Naive thymus-derived CD8-positive, alpha-beta T cell (primary cell): ENCODE measurements around the gene SRC. TPM values are rescaled to one million over a fixed set of nuclear protein-coding genes. Genes with fewer than 3 reads are reported as not detected.
A peak's percentile ranks its signal among the peaks of the same experiment; 100 is the strongest.

Source experiments
- ATAC-seq, 2 donors: fragments of 150-1000 bp; cut with Tn5 transposase in 1 of 2; sonication (Bioruptor Pico), chemical (Tn5 transposase) in 1 of 2; 1 replicate in 1 of 2; 2 replicates in 1 of 2; pipeline ENCODE4 v1.10.0; 2021; ENCODE audit warnings: mild to moderate bottlenecking in 2 of 2, moderate library complexity in 2 of 2
- POLR2A ChIA-PET: fragments of 350-600 bp; sonication (Branson Sonifier 250); formaldehyde crosslinking; loops from one replicate; lab custom pipeline; 2021; ENCODE audit warnings: antibody characterized with exemption; lab: Charles Lee
- DNase-seq, 10 donors: peaks; one replicate each; pipeline versions ENCODE4 v3.0.0 to v3.0.0-alpha.2; 2020 to 2022
- H3K27ac Mint-ChIP-seq, 10 donors: one replicate each; pipeline ENCODE4 v1.8.0; 2020 to 2022; ENCODE audit warnings: mild to moderate bottlenecking in 10 of 10, mixed read lengths in 10 of 10, moderate library complexity in 4 of 10, inconsistent platforms in 1 of 10
- H3K27me3 Mint-ChIP-seq, 5 donors: one replicate each; pipeline ENCODE4 v1.8.0; 2021 to 2022; ENCODE audit warnings: mixed read lengths in 5 of 5
- H3K36me3 Mint-ChIP-seq, 3 donors: one replicate each; pipeline ENCODE4 v1.8.0; 2020 to 2022; ENCODE audit warnings: mixed read lengths in 3 of 3, mild to moderate bottlenecking in 2 of 3, inconsistent platforms in 1 of 3
- H3K4me1 Mint-ChIP-seq, 4 donors: one replicate each; pipeline ENCODE4 v1.8.0; 2021 to 2022; ENCODE audit warnings: mixed read lengths in 4 of 4
- H3K4me3 Mint-ChIP-seq, 10 donors: one replicate each; pipeline ENCODE4 v1.8.0; 2020 to 2022; ENCODE audit warnings: mild to moderate bottlenecking in 10 of 10, mixed read lengths in 10 of 10, moderate library complexity in 6 of 10, inconsistent platforms in 1 of 10
- H3K9me3 Mint-ChIP-seq, 9 donors: one replicate each; pipeline ENCODE4 v1.8.0; 2020 to 2022; ENCODE audit warnings: mixed read lengths in 9 of 9, mild to moderate bottlenecking in 3 of 9, inconsistent platforms in 1 of 9, moderate library complexity in 1 of 9
- polyA plus RNA-seq, 3 donors: library from polyadenylated mRNA; unstranded; fragments of 300-500 nt; fragmentation: Illumina TruSeq; gene quantifications; one replicate each; pipeline ENCODE4 v1.2.3, GENCODE V29; 2021
- total RNA-seq, 8 experiments: library from RNA in 2 of 8; stranded (reverse) in 2 of 8; gene quantifications; one replicate each; pipeline ENCODE4 v1.2.3 and lab custom pipeline; 2021 to 2026

SRC gene
- total and polyA plus RNA-seq, 5 experiments from 2014 or later = 0.07 to 2.4 (median 0.60) TPM; not detected in 2

DNA sequence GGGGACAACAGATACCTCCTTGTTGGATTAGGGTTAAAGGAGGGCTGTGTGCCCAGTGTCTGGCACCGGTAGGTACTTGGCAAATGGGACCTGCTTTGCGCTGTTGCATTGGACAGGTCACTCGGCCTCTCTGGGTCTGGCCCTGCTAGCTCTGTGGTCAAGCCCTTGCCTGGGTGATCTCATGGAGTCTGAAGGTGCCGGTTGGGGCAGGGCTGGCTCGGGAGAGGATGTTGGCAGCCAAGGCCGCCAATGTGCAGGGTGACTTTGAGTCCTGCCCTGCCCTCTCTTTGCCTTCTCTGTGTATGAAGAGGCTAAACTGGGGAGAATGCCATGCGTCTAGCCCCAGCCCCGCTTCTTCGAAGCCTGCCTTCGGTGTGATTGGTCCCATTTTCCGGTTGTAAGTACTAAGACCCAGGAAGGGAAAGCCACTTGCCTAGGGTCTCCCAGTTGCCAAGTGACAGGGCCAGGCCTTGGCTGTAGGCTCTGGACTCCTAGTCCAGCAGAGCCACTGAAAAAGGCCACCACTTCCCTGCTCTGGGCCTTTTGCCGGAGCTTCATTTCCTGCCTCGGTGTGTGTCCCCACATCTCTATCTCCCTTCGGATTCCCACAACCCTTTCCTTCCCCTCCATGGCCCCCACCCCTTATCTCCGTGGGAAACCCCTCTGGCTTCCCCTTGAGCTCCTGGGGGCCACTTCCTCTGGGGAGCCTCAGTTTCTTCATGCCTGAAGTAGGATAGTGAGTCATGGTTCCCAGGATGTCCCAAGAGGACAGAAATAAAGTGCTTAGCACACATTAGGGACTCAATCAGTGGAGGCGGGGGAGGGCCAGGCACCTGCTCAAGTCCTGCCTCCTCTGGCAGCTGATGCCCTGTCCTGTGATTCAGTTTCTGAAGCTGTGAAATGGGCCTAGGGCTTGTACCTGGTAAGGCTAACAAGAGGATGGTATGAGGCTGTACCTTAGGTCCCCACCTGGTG lies 3.9 kb downstream of the SRC start:
- Mint-ChIP-seq H3K4me3 (peak overlapping the region in 1 of 10 donors; percentile 32), H3K9me3 (no peaks in the 10 kb centered on the region), H3K4me1 (peaks cover 3 to 12% (median 7%) of the 10 kb centered on the region in 4 donors), H3K27me3 (no peaks in the 10 kb centered on the region), H3K27ac (no peak overlapping the region), H3K36me3 (no peaks in the 10 kb centered on the region)
- ATAC-seq = no peak
- DNase-seq = peak in 1 of 10 donors; percentile 37
- POLR2A ChIA-PET = no interaction called here

DNA sequence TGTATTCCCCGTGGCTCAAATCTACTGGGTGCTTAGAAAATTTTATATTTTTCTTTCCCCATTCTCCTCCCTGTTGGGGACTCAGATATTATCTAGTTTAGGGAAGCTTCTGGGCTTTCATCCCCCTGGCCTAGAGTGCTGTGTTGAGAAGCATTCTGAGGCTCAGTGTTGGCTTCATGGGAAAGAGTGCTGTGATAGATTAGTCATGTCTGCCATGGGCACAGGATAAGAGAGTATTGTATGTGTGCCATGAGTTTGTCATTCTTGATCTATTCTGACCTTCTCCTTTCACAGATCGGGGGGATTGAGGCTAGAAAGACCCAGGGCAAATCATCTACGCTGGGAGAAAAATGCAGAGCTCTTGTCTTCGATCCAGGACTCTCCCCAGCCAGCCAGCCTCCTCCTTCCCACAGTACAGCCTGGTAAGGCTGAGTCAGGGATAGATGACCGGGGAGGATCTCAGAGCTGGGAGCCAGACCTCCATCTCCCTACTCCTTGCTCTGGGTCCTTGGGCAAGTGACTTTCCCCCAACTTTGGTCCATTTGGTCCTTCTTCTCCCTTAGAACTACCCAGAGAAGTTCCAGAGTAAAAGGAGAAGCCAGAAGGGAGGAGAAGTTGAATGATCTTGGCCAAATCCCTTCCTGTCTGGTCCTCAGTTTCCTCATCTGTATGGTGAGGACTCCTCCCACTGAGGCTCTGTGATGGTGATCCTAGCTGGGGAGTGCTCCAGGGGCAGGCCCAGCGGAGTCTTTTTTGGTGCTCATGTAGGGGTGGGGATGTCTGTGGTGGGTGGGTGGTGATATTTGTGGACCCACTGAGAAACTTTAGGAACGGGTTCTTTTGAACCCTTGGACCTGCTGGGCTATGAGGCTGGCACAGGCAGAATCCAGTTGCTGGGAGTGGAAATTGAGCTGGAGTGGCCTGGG lies 5.0 kb downstream of the SRC start:
- DNase-seq (no peak), ATAC-seq (no peak)
- Mint-ChIP-seq H3K27ac (no peak overlapping the region), H3K36me3 (no peaks in the 10 kb centered on the region), H3K4me3 (no peak overlapping the region), H3K4me1 (peaks cover 0 to 4% (median 2%) of the 10 kb centered on the region in 4 donors), H3K9me3 (no peaks in the 10 kb centered on the region), H3K27me3 (no peaks in the 10 kb centered on the region)
- POLR2A ChIA-PET = no interaction called here

DNA sequence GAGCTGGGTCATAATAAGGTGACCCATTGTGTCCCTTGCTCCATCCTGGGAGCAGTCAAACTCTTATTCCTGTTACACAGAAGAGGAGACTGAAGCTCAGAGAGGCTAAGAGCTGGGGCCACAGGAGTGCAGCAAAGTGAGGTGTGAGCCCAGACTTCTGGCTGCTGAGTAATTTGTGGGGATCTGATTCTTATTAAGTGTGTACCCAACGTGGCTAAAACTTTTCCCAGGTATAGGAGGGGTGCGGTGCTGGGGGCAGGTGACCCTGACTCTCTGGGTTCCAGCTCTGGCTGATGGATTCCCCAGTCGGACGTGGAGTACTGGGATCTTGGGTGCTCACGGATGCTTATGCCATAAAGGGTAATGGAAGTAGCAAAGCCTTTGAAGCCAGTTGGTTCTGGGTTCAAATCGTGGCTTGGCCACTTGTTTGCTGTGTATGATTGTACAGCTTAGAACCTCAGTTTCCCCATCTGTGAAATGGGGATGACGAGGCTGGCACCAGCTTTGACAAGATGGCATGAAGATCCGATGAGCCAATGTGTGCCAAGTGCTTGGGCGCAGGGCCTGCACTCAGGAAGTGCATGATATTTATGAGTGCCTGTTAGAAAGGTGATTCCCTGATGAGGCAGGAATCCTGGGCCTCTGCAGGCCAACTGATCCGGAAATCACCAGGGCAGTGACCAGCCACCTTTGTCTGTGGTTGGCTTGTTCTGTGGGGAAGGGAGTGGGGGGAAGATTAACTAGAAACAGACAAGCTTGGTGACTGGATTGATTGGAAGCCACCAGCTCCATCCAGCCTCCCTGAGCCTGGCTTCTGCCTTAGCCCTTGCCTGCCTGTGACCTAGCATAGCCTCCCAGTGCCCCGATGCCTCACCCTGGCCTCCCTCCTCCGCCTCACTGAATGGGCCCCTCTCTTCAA lies 6.0 kb downstream of the SRC start:
- peak overlapping the region in 1 of 10 donors; percentile 29 for H3K27ac Mint-ChIP-seq
- no peak overlapping the region for H3K4me3 Mint-ChIP-seq
- ATAC-seq = no peak
- no peak for DNase-seq
- H3K9me3 Mint-ChIP-seq = no peaks in the 10 kb centered on the region
- H3K4me1 Mint-ChIP-seq = peaks cover 0 to 10% (median 2%) of the 10 kb centered on the region in 4 donors
- POLR2A ChIA-PET = no interaction called here
- H3K27me3 Mint-ChIP-seq = peaks cover 0 to 1% (median 0%) of the 10 kb centered on the region in 5 donors
- no peaks in the 10 kb centered on the region for H3K36me3 Mint-ChIP-seq

DNA sequence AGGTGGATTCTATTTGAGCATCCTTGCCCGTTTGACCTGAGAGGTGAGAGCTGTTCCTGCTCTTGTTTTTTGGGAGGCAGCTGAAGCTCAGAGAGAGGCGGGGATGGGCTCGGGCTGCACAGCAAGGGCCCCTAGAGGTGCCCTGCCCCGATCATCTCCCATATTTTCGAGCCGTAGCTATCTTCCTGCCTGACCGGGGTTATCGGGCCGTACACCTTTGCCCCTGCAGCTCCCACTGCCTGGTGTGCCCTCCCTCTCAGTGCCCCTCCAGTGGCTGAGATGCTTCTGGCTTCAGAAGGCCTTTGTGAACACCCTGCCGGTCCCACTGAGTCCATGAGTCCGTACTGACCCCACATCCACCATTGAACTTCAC lies 6.7 kb downstream of the SRC start:
- no peaks in the 10 kb centered on the region for H3K36me3 Mint-ChIP-seq
- POLR2A ChIA-PET = no interaction called here
- H3K9me3 Mint-ChIP-seq = no peaks in the 10 kb centered on the region
- no peak overlapping the region for H3K4me3 Mint-ChIP-seq
- peak overlapping the region in 2 of 10 donors; percentile 11 to 47 for H3K27ac Mint-ChIP-seq
- DNase-seq (no peak), ATAC-seq (no peak)
- H3K4me1 Mint-ChIP-seq = peaks cover 0 to 14% (median 2%) of the 10 kb centered on the region in 4 donors
- peaks cover 0 to 1% (median 0%) of the 10 kb centered on the region in 5 donors for H3K27me3 Mint-ChIP-seq

DNA sequence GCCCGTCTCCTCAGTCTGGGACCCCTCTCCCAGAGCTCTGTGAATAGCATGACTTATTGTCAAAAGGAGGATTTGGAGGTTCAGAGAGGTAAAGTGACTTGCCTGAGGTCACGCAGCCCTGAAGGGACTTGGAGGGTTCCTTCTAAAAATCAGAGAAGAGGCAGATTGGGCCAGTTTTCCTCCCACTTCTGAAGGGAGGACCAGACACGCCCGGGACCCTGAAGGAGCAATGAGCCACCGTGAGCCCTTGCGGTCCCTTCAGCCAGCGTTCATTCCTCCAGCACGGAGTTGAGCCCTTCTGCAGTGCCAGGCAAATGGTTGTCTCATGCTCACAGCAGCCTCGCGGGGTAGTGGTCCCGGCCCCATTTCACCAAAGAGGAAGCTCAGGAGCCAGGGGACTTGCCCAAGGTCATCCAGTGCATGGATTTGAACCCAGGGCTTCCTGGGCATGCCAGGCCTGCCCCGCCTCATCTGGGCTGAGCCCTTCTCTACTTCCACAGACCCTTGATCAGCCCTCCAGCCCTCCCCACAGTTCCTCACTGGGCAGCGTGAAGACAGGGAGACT lies 7.4 kb downstream of the SRC start:
- ATAC-seq = no peak
- Mint-ChIP-seq H3K4me1 (peaks cover 0 to 16% (median 2%) of the 10 kb centered on the region in 4 donors), H3K27ac (peak overlapping the region in 1 of 10 donors; percentile 37), H3K27me3 (peaks cover 0 to 1% (median 0%) of the 10 kb centered on the region in 5 donors), H3K36me3 (no peaks in the 10 kb centered on the region), H3K9me3 (no peaks in the 10 kb centered on the region), H3K4me3 (no peak overlapping the region)
- DNase-seq = no peak
- POLR2A ChIA-PET = no interaction called here

DNA sequence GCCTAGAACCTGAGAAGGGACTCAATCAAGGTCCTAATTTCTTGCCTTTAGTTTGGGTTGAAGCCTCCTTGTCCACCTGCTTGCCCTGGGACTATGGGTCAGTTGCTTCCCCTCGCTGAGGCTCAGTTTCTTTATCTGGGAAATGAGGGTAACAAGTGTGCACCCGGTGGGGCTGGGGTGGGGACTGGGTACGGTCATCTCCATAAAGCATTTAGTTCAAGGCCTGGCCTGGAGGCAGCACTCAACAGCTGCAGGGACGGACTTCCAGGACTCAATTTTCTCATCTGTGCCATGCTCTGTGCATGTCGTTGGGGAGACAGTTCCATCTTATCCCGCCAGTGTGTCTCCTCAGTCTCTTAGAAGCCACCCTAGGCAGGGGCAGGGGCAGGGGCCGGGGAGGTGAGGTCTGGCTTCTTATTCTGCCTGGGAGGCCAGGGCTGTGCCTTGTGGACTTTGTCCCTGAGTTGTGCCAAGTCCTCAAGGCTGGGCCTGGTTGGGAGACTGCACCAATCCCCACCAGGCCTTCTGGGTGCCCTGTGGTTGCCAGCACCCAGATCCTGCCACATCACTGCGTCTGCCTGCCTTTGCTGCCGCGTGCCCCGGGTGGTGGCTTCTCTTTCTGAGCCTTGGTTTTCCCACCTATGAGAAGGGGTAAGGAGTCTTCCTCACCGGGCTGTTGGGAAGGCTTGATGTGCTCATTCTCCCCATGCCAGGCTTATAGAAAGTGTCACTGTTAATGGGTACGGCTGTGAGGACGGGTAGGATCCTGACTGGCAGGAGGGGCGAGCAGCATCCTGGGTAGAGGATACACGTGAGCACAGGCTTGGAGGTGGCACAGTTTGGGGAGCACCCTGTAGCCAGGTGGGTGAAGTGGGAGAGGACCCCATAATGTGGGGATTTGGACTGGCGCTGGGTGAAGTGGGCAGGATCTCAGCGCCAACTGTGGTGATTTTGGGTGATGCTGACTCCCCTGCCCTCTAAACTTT lies 8.6 kb downstream of the SRC start:
- POLR2A ChIA-PET = no interaction called here
- H3K4me1 Mint-ChIP-seq = peaks cover 0 to 16% (median 2%) of the 10 kb centered on the region in 4 donors
- DNase-seq (no peak), ATAC-seq (no peak)
- H3K27ac Mint-ChIP-seq = no peak overlapping the region
- peaks cover 0 to 1% (median 0%) of the 10 kb centered on the region in 5 donors for H3K27me3 Mint-ChIP-seq
- H3K36me3 Mint-ChIP-seq = no peaks in the 10 kb centered on the region
- no peaks in the 10 kb centered on the region for H3K9me3 Mint-ChIP-seq
- no peak overlapping the region for H3K4me3 Mint-ChIP-seq

DNA sequence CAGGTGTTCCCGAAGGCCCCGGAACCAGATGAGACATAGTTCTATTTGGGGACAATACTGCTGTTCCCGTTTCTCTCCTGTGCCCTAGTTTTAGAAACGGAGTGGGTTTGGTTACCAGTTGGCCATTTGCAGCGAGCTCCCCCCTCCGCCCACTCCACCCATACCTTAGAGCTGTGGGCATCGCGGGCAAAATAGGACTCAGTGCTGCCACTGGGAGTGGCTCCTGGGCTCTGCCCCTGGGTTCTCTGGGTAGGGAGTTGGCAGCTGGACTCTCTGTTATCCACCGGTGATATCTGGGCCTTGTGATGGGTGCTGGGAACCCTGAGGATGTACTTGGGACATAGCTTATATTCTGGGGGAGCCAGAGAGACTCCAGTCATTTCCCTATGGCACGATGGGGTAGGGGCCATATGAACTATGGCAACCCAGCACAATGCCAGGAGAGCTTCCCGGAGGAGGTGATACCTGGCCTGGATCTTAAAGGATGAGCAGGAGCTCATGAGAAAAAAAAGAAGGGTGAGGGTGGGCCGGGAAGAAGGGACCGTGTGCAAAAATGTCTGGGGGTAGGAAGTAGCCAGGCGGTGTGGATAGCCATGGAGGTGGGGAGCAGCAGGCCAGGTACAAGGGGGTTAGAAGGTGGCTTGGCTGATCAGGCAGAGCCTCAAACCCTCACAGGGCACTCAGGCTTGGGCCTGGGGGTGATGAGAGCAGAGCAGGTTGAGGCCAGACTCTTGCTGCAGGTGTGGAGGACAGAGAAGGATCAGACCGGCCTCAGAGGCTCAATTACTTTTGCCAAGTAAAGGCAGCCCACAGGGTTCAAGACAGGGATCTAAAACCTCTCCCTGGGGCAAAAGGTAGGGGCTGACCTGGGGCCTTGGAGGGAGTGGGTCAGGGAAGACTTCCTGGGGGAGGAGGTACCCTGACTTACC lies 9.6 kb downstream of the SRC start:
- peaks cover 0 to 14% (median 2%) of the 10 kb centered on the region in 4 donors for H3K4me1 Mint-ChIP-seq
- H3K27me3 Mint-ChIP-seq = peaks cover 0 to 1% (median 0%) of the 10 kb centered on the region in 5 donors
- H3K4me3 Mint-ChIP-seq = peak overlapping the region in 1 of 10 donors; percentile 24
- no peaks in the 10 kb centered on the region for H3K9me3 Mint-ChIP-seq
- POLR2A ChIA-PET = interaction anchor here (0.6 kb wide), 1 partner anchor 86 kb away, joined by 6 read pairs; no protein-coding TSS in a partner anchor
- no peaks in the 10 kb centered on the region for H3K36me3 Mint-ChIP-seq
- DNase-seq (no peak), ATAC-seq (no peak)
- H3K27ac Mint-ChIP-seq = peak overlapping the region in 2 of 10 donors; percentile 41 to 70

DNA sequence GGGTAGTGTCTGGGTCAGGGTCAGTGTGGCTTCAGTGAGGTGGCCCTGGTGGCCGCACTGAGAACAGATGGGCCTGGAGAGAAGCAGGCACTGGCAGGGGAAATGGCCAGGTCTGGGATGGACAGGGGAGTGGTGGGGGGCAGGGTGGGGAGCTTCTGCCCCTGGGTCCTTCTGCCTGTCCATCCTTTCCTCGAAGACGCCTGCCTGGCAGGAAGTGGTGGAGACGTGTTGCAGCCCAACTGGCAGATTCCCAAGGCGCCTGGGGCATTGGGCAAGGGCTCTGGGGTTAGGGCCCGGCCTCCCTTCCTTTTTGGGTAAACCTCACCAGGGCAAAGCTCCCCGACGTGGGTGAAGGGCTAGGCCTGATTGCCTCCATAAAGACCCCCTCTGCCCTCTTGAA lies 10.4 kb downstream of the SRC start:
- Mint-ChIP-seq H3K36me3 (no peaks in the 10 kb centered on the region), H3K4me1 (peaks cover 0 to 14% (median 2%) of the 10 kb centered on the region in 4 donors), H3K4me3 (no peak overlapping the region), H3K9me3 (no peaks in the 10 kb centered on the region), H3K27me3 (peaks cover 0 to 1% (median 0%) of the 10 kb centered on the region in 5 donors), H3K27ac (peak overlapping the region in 2 of 10 donors; percentile 41 to 70)
- DNase-seq (no peak), ATAC-seq (no peak)
- POLR2A ChIA-PET = interaction anchor here (0.6 kb wide), 1 partner anchor 86 kb away, joined by 6 read pairs; no protein-coding TSS in a partner anchor

DNA sequence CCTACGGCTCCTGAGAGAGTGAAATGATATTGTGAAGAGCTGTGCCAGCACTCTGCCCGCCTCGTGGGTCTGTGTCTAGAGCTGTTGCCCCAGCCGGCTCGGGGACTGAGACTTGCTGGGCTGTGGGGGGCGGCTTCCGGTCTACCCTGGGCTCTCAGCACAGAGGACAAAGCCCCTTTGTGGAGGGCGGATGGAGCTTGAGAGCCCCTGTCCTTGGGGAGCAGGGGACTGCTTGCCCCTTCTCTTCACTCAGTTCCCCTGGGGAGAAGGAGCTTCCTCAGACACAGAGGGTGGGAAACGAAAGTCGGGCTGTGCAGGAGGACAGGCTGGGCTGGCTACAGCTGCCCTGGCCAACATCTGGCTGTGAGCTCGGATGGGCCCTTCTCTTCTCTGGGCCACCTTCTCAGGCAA lies 11.0 kb downstream of the SRC start:
- ATAC-seq (no peak), DNase-seq (no peak)
- peaks cover 0 to 14% (median 2%) of the 10 kb centered on the region in 4 donors for H3K4me1 Mint-ChIP-seq
- no peak overlapping the region for H3K4me3 Mint-ChIP-seq
- no peaks in the 10 kb centered on the region for H3K9me3 Mint-ChIP-seq
- peaks cover 0 to 1% (median 0%) of the 10 kb centered on the region in 5 donors for H3K27me3 Mint-ChIP-seq
- peak overlapping the region in 1 of 10 donors; percentile 70 for H3K27ac Mint-ChIP-seq
- H3K36me3 Mint-ChIP-seq = no peaks in the 10 kb centered on the region
- POLR2A ChIA-PET = no interaction called here
